ELF-1 (cell line): ENCODE measurements around the gene IDH3A.

Experiments
- DNase-seq: peaks from one replicate; pipeline ENCODE4 v3.0.0-alpha.2; 2016; ENCODE audit warnings: low read depth, low spot score

IDH3A gene

DNA sequence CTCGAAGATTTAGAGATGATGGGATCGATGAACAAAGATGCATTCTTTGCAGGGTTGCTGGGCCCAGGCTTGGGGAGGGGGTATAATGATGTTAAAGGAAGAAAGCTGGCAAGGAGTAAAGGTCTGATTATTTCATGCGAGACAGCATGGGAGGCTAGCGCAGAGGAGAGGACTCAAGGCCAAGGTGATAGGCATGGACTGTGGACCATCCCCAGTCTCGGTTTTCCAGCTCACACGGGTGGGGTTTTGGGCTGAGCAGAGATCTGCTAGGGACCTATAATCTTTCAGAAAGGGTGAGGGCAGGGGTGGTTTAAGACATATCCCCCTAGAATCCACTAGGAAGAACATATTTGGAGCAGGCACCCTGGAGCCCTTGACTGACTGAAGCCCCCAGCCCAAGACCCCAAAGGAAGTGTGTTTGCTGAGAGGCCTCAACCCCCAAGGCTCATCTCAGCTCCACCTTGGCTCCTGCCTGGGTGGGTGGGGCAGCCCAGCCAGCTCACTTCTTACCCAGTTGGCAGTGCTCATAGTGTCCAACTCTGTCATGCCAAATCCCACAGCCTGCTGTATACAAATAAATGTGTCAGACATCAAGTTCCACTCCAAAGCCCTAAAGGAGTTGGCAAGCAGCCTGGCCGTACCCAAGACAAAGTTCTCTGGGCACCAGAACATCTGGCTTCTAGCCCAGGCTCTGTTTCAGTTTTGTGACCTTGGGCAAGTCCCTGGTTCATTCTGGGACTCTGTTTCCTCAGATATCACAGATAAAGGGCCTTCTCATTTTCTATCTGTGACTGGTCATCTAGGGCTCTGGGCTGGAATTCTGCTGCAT is 67.3 kb downstream of the IDH3A start:
- DNase-seq = no peak

DNA sequence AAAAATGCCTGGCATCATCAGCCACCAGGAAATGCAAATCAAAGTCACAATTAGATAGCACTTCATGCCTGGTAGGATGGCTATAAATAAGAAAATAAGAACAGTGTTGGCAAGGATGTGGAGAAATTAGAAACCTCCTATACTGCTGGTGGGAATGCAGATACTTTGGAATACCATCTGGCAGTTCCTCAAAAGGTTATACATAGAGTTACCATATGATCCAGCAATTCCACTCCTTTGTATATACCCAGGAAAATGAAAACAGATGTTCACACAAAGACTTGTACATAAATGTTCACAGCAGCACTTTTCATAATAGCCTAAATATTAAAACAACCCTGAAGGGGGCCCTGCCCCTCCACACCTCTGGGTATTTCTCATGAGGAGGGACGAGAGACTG is 71.6 kb downstream of the IDH3A start:
- DNase-seq = no peak
